AG09319 (cell line): ENCODE results near the gene NUDCD2.

ENCODE experiments used
- DNase-seq: peaks from one replicate; pipeline ENCODE4 v3.0.0-alpha.2; 2010; ENCODE audit warnings: low read depth; ENCODE audit errors: extremely low read depth
- CTCF ChIP-seq: IDR thresholded peaks from 2 replicates; pipeline ENCODE4 v1.5.1; 2011; ENCODE audit warnings: low read depth, mild to moderate bottlenecking, inconsistent platforms, low read length, moderate library complexity

The NUDCD2 gene

DNA sequence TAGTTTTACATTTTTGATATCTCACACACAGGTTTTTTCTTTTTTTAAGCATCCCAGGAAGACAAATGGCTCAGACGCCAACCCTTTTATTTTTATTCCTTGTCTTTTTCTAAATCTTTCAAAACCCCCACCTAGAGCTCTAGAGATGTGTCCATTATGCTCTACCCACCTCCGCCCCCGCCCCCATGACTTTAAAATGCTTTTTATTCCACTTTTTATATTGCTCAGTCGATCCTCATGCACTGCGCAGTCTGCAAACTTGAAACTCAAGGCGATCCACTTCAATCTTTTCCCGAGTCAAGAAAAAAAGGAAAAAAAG is 45.1 kb upstream of the NUDCD2 start:
- no peak for TF ChIP-seq CTCF

DNA sequence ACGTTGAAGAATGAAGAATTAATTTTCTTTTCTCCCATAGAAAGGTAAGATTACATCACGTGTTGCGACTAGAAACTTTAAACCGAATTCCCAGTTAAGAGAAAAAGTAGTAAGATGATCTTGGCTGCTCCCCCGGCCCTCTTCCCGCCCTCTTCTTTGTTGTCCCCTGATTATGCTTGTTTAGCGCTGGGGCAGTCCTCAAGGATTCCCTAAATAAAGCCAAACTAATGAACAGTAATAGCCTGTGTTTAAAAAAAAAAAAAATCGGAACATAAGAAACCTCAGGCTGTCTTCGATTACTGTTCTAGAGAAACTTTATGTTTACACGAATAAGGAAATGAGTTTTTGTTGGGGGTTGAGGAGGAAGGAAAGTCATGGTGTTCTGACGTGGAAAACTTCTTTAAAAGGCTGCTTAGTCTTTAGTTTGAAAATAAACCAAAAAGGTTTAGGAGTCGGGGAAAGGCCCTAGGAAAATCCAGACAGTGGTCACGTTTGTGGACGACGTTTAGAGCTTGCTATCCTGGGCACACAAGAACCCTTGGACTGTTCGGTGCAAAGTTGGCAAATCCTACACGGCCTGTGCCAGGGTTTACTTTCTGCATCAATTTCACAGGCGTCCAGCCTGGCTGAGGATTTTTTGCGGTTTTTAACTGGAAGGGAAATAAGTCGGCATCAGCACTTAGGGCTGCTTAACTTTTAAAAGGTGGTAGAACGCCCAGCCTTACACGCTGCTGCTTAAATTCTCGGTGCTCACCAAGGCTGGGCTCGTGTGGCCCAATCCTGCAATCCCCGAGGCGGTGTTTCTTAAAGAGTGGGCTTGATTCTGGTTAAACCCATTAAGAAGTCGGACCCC is 44.4 kb upstream of the NUDCD2 start:
- no peak for DNase-seq
- TF ChIP-seq CTCF: no peak

More for the DNA sequence above, 45.1 kb upstream of the NUDCD2 start:
- DNase-seq: no peak

DNA sequence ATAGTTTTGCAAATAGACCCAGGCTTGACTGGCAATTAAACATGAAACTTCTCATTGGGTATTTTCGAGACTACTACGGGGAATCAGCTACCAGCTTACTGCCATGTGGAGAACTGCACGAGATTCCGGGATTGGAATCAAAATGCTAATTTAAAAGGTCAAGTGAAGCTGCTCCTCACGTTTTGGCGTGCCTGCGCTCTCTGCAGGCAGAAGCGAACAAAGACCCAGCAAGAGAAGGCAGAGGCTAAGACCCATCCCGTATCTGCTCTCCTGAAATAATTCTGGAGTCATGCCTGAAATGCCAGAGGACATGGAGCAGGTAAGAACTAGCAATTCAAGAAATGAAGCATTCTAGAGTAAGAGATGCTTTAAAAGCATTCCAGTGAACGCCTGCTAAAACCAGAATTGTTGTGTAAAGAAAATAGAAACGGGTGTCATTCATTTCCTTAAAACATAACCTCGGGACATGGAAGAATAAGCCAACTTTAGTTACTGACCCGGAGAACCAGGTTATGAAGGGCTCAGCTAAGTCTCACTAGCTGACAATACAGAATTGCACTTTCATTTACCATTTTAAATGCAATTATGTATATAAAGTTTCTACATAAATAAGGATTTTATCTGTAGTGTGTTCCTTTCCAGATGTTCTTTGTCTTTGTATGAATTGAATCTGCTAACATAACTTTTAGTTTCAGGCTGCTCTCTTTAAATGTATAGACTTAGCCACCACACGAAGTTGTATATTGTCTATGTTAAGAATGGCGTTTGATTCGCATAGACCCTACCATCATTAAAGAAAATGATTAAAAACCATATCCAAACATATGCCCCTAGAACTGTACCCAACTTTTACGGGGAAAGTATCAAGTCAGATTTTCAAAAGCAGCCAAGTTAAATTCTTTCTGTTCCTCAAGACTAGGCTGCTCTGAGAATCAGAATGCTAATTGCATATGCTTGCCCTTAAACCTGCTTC is 43.5 kb upstream of the NUDCD2 start:
- peak; percentile 75 for DNase-seq
- peak; percentile 65 for TF ChIP-seq CTCF

DNA sequence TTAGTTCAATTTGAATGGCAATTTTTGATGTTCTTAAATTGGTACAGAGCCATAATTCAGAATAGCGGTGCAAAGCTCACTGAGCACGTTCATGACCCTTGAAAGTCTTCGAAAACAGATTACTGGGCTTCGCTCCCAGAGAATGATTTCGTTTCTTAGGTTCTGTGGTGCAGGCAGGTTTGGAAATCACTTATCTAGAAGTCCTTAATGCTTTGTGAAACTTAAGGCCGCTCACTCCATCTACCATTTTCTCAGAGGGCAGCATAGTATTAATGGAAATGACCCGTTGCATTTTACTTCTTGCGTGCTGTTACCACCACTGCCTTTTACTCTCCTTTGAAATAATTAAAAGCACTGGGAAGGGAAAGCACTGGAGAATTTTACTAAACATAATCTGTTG is 42.6 kb upstream of the NUDCD2 start:
- DNase-seq: no peak
- no peak for TF ChIP-seq CTCF

- TF ChIP-seq CTCF: no peak
- no peak for DNase-seq
Measured at GRCh38 chr5:163498886-163499285, 39.0 kb upstream of the NUDCD2 start.

DNA sequence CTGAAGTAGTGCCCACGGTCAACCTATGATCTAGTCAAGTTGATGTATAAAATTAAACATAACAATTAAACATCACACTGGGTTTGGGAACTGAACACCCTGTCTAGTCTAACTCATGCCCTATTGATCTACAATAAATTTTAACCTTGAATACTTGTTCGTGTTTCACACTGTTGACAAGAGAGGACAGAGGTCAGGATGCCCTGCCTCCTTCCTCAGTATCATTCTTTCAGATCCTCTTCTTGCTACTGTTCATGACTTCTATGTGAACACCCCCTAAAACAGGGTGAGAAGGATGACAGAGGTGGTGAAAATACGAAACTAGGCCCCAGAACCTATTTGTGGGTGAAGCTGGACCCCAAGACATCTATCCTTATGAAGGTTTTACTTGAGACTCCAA is 37.4 kb upstream of the NUDCD2 start:
- no peak for TF ChIP-seq CTCF
- no peak for DNase-seq

DNA sequence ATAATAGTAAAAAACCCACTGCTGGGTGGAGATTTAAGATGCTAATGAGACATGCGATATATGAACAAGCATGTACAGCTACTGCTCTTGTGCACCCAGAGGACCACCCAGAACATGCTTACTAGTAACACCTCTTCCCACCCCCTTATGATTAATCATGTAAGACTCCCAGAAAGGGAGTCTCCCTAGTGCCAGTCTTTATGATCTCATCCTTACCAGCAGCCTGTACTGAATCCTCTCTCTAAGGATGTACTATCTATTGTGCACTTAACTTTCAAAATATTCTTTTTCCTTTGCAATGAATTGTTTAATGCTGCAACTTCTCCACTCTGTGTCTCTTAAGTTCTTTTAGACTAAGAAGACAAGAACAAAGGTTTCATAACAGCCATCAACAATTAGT is 36.4 kb upstream of the NUDCD2 start:
- no peak for DNase-seq
- TF ChIP-seq CTCF: no peak
